H1 (cell line): ENCODE results near the gene LOXL4. TPM values are rescaled to one million over a fixed set of nuclear protein-coding genes. Genes with fewer than 3 reads are reported as not detected.

Experiments
- CTCF ChIA-PET: fragments of 300-600 bp; sonication (Branson Sonifier 250); formaldehyde crosslinking; loops from one replicate; lab custom pipeline; 2021; ENCODE audit not compliant: partially characterized antibody; lab: Charles Lee
- POLR2A ChIA-PET: fragments of 300-600 bp; sonication (Branson Sonifier 250); formaldehyde crosslinking; loops from one replicate; lab custom pipeline; 2021; ENCODE audit warnings: inconsistent platforms; ENCODE audit not compliant: partially characterized antibody; lab: Charles Lee
- DNase-seq, 2 experiments: peaks; one replicate each; pipeline versions ENCODE4 v3.0.0 to v3.0.0-alpha.2; 2010 to 2022; ENCODE audit warnings: low spot score in 2 of 2, low read depth in 1 of 2, mixed read lengths in 1 of 2
- FAIRE-seq: peaks from 2 replicates; lab custom pipeline; 2011; peaks lifted over from hg19 to GRCh38; lab: Jason Lieb, UNC
- H2AFZ ChIP-seq: 2 replicates; pipeline ENCODE4 v1.8.1; 2012; ENCODE audit warnings: low read length, inconsistent platforms
- H2AK5ac ChIP-seq: 2 replicates; pipeline ENCODE4 v1.6.1; 2013; ENCODE audit warnings: low read depth, low read length
- H2BK120ac ChIP-seq: replicated peaks from 2 replicates; pipeline ENCODE3; 2013; ENCODE audit warnings: low read depth, low read length, inconsistent platforms
- H2BK12ac ChIP-seq: 2 replicates; pipeline ENCODE4 v1.6.1; 2013; ENCODE audit warnings: low read depth, low read length
- H2BK15ac ChIP-seq: 2 replicates; pipeline ENCODE4 v1.6.1; 2013; ENCODE audit warnings: low read length
- H2BK20ac ChIP-seq: 2 replicates; pipeline ENCODE4 v1.6.1; 2013; ENCODE audit warnings: low read length
- H2BK5ac ChIP-seq: 2 replicates; pipeline ENCODE4 v1.6.1; 2013; ENCODE audit warnings: low read depth, low read length
- H3K14ac ChIP-seq: 2 replicates; pipeline ENCODE4 v1.6.1; 2013; ENCODE audit warnings: inconsistent platforms; ENCODE audit not compliant: insufficient read length
- H3K18ac ChIP-seq: 2 replicates; pipeline ENCODE4 v1.6.1; 2013; ENCODE audit warnings: low read length; ENCODE audit errors: extremely low read depth
- H3K23ac ChIP-seq: 2 replicates; pipeline ENCODE4 v1.6.1; 2013; ENCODE audit warnings: inconsistent platforms; ENCODE audit not compliant: insufficient read length
- H3K23me2 ChIP-seq: 2 replicates; pipeline ENCODE4 v1.6.1; 2013; ENCODE audit warnings: low read depth, low read length
- H3K27ac ChIP-seq: 2 replicates; pipeline ENCODE4 v1.6.1; 2011; ENCODE audit warnings: low read depth, low read length, inconsistent platforms
- H3K27me3 ChIP-seq, 4 experiments: replicated peaks in 1 of 4; 1 replicate in 1 of 4; 2 replicates in 3 of 4; pipeline versions ENCODE4 v1.6.1 to v1.8.1; 2011 to 2013; ENCODE audit warnings: low read length in 3 of 4, mild to moderate bottlenecking in 3 of 4, inconsistent platforms in 2 of 4, mixed read lengths in 2 of 4, moderate library complexity in 1 of 4; ENCODE audit not compliant: control insufficient read depth in 3 of 4, insufficient read depth in 3 of 4; ENCODE audit errors: extremely low read depth in 1 of 4
- H3K36me3 ChIP-seq, 4 experiments: 2 replicates each; pipeline versions ENCODE4 v1.6.1 to v1.8.1; 2011 to 2013; ENCODE audit warnings: mild to moderate bottlenecking in 4 of 4, low read length in 3 of 4, moderate library complexity in 2 of 4, control low read depth in 1 of 4, inconsistent platforms in 1 of 4; ENCODE audit not compliant: insufficient read depth in 4 of 4, control insufficient read depth in 2 of 4
- H3K4ac ChIP-seq: replicated peaks from 2 replicates; pipeline ENCODE3; 2013; ENCODE audit warnings: low read length, low read depth, mixed read lengths, inconsistent platforms; ENCODE audit not compliant: insufficient read length
- H3K4me1 ChIP-seq, 4 experiments: replicated peaks in 1 of 4; 1 replicate in 1 of 4; 2 replicates in 3 of 4; pipeline versions ENCODE4 v1.6.1 to v1.8.1; 2011 to 2013; ENCODE audit warnings: low read length in 3 of 4, inconsistent platforms in 2 of 4, mixed read lengths in 1 of 4; ENCODE audit not compliant: insufficient read depth in 4 of 4, control insufficient read depth in 3 of 4
- H3K4me2 ChIP-seq, 2 experiments: 2 replicates each; pipeline versions ENCODE4 v1.6.1 to v1.8.1; 2011 to 2013; ENCODE audit warnings: low read depth in 2 of 2, low read length in 2 of 2, control low read depth in 1 of 2, inconsistent platforms in 1 of 2, mild to moderate bottlenecking in 1 of 2; ENCODE audit not compliant: insufficient read depth in 1 of 2
- H3K4me3 ChIP-seq, 4 experiments: fragments of 200-600, 300-600 bp in 1 of 4; sonication (generic), shearing (Covaris generic), sonication (Bioruptor Twin) in 1 of 4; 2 replicates each; pipeline versions ENCODE4 v1.5.1 to v1.8.1; 2011 to 2016; ENCODE audit warnings: low read length in 4 of 4, low read depth in 3 of 4, control low read depth in 2 of 4, inconsistent platforms in 2 of 4, mild to moderate bottlenecking in 2 of 4, mixed read lengths in 1 of 4, moderate library complexity in 1 of 4; ENCODE audit not compliant: insufficient read depth in 2 of 4; ENCODE audit errors: extremely low read depth in 1 of 4
- H3K56ac ChIP-seq: replicated peaks from 2 replicates; pipeline ENCODE3; 2013; ENCODE audit warnings: low read depth, mild to moderate bottlenecking, mixed read lengths, low read length, inconsistent platforms; ENCODE audit not compliant: insufficient read length
- H3K79me1 ChIP-seq: 2 replicates; pipeline ENCODE4 v1.6.1; 2013; ENCODE audit warnings: low read depth, low read length, control low read depth
- H3K79me2 ChIP-seq, 2 experiments: 2 replicates each; pipeline versions ENCODE4 v1.6.1 to v1.8.1; 2012 to 2013; ENCODE audit warnings: low read length in 2 of 2, mild to moderate bottlenecking in 2 of 2, inconsistent platforms in 1 of 2; ENCODE audit not compliant: insufficient read depth in 2 of 2, control insufficient read depth in 1 of 2
- H3K9ac ChIP-seq, 4 experiments: replicated peaks in 1 of 4; 1 replicate in 1 of 4; 2 replicates in 3 of 4; pipeline versions ENCODE4 v1.6.1 to v1.8.1; 2011 to 2013; ENCODE audit warnings: low read depth in 3 of 4, low read length in 3 of 4, control low read depth in 2 of 4, mild to moderate bottlenecking in 2 of 4, moderate library complexity in 2 of 4, inconsistent platforms in 1 of 4; ENCODE audit errors: extremely low read depth in 1 of 4
- H3K9me3 ChIP-seq, 2 experiments: 2 replicates each; pipeline versions ENCODE4 v1.6.1 to v1.8.1; 2012 to 2013; ENCODE audit warnings: mild to moderate bottlenecking in 2 of 2, moderate library complexity in 2 of 2, control low read depth in 1 of 2, inconsistent platforms in 1 of 2, low read depth in 1 of 2, low read length in 1 of 2, mixed read lengths in 1 of 2; ENCODE audit not compliant: insufficient read depth in 2 of 2
- H4K20me1 ChIP-seq, 2 experiments: replicated peaks in 1 of 2; 2 replicates each; pipeline versions ENCODE3 to v1.8.1; 2011 to 2013; ENCODE audit warnings: inconsistent platforms in 2 of 2, low read length in 2 of 2, mild to moderate bottlenecking in 1 of 2; ENCODE audit not compliant: insufficient read depth in 2 of 2, control insufficient read depth in 1 of 2
- H4K5ac ChIP-seq: 2 replicates; pipeline ENCODE4 v1.6.1; 2013; ENCODE audit warnings: low read length, low read depth, mixed read lengths, inconsistent platforms; ENCODE audit not compliant: insufficient read length
- H4K8ac ChIP-seq: 2 replicates; pipeline ENCODE4 v1.8.0; 2013; ENCODE audit warnings: mild to moderate bottlenecking, moderate library complexity, low read length, inconsistent platforms; ENCODE audit not compliant: insufficient read depth; ENCODE audit errors: extremely low read depth
- H4K91ac ChIP-seq: replicated peaks from 2 replicates; pipeline ENCODE3; 2013; ENCODE audit warnings: low read length, mixed read lengths, inconsistent platforms; ENCODE audit not compliant: insufficient read length
- CREB1 ChIP-seq: IDR thresholded peaks from 2 replicates; pipeline ENCODE4 v1.6.1; 2012; ENCODE audit warnings: inconsistent platforms
- WGBS, 2 experiments: shearing (Covaris generic) in 1 of 2; methylation state at CpG; one replicate each; pipeline versions ENCODE4 v1.1.6 to v1.1.7; 2013 to 2015; ENCODE audit warnings: low lambda C conversion rate in 2 of 2, mixed read lengths in 2 of 2, inconsistent platforms in 1 of 2, low coverage in 1 of 2, missing lambda C conversion rate in 1 of 2; ENCODE audit not compliant: insufficient replicate concordance in 2 of 2, insufficient coverage in 1 of 2, insufficient read length in 1 of 2; ENCODE audit errors: extremely low coverage in 1 of 2, missing lambda C conversion rate in 1 of 2; 5-methylcytosine and 5-hydroxymethylcytosine counted together
- long read RNA-seq, 2 experiments: library from RNA in 1 of 2; library from capped mRNA in 1 of 2; stranded (forward); transcript quantifications; one replicate each; pipeline ENCODE4 v2.0.0, GENCODE V29; 2021; ENCODE audit warnings: inconsistent platforms in 1 of 2
- polyA minus RNA-seq, 3 experiments: library from RNA; depleted of rRNA, polyadenylated mRNA; stranded (reverse); fragments of >200 nt; gene quantifications; 1 replicate in 2 of 3; 2 replicates in 1 of 3; pipeline ENCODE4 v1.2.3, GENCODE V29; 2011
- polyA plus RNA-seq, 7 experiments: library from polyadenylated mRNA; depleted of rRNA in 3 of 7; stranded (reverse) in 5 of 7; unstranded in 2 of 7; fragments of >200 nt in 5 of 7; fragments of 200-250 nt in 2 of 7; gene quantifications; 1 replicate in 5 of 7; 2 replicates in 1 of 7; 4 replicates in 1 of 7; pipeline versions ENCODE4 v1.2.1 to v1.2.3, GENCODE V29; 2011 to 2013; ENCODE audit warnings: missing spikeins in 2 of 7, mixed read lengths in 2 of 7
- total RNA-seq: library from RNA; stranded (reverse); fragmentation: NEBNext Ultra II Directional; extraction: Animal tissue kit (Norgen Biotek cat#: 25700); gene quantifications from 2 replicates; pipeline ENCODE4 v1.2.1, GENCODE V29; 2021

LOXL4 gene
- total RNA-seq (0.13 and 0.42 TPM in 2 replicates), polyA plus RNA-seq (2011; rRNA removed) (0.27 and 0.42 TPM in 2 replicates), polyA minus RNA-seq (2011; rRNA and poly(A)+ RNA removed) (0.28 and 0.39 TPM in 2 replicates)
- 0.31 TPM for polyA plus RNA-seq (2011; cell fraction: cytosol; rRNA removed)
- polyA plus RNA-seq (2011; cell fraction: nucleus; rRNA removed) = 0.90 TPM
- polyA plus RNA-seq (2012, experiment 1 of 2) = 0.23 to 0.35 TPM (median 0.30 TPM) in 4 replicates
- polyA plus RNA-seq (2012, experiment 2 of 2) = 0.14 TPM
- 0.30 TPM for polyA plus RNA-seq (2013, experiment 1 of 2)
- polyA plus RNA-seq (2013, experiment 2 of 2) = 0.22 TPM
- polyA minus RNA-seq (2011; cell fraction: cytosol; rRNA and poly(A)+ RNA removed) = not detected
- polyA minus RNA-seq (2011; cell fraction: nucleus; rRNA and poly(A)+ RNA removed) = not detected
- long read RNA-seq, experiment 1 = 0 reads
- long read RNA-seq, experiment 2 = 0 reads

DNA sequence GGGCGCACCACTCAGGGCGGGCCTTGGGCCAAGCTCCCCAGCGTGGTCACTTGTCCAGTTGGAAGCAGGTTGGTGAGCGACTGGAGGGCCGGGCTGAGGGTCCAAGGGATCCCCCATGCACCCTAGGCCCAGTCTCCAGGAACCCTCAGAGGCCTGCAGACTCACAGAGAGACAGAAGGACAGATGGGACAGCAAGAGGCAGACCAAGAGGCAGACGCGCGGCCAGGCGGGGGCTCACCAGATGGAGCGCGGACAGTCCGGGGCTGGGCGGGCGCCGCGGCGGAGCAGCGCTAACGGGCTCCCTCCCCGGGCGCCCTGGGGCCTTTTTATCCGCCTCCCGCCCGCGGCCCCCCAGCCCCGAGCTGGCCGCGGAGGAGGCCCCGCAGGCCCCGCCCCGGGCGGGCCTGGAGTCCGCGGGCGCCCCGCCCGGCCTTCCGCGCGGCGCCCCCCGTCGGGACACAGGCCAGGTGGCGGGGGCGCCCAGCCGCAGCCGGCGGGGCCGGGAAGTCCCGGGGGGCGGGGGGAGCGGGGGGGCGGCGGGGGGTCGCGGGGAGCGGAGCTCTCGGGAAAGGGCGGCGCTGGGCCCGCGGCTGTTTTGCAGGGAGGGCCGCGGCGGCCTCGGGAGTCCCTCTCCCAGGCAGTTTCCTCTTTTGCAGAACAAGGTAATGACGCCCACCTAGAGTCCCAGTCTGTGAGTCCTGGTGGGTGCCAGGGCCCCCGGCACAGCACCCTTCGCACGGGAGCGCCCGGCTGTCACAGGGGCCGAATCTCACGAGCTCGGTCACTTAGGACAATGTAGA is at the start of gene LOXL4:
Gene LOXL4 (minus strand): TSS at position 301 of the 800 bp plus-strand sequence. CDS start 5,175 bp downstream, outside the sequence.
- Histone ChIP-seq H2BK5ac (no peak within 1 kb of the TSS), H3K9me3 (no peaks in the 10 kb centered on the region), H3K27me3 (peaks cover 0 to 12% (median 5%) of the 10 kb centered on the region in 4 experiments; a peak in 4 of 7 replicates), H2BK20ac (no peak within 1 kb of the TSS), H3K4me3 (peak within 1 kb of the TSS; percentile 45 to 67 (median 56)), H3K36me3 (no peaks in the 10 kb centered on the region), H4K91ac (peak within 1 kb of the TSS; percentile 48), H2AK5ac (no peak within 1 kb of the TSS), H3K79me2 (no peaks in the 10 kb centered on the region), H4K5ac (no peak within 1 kb of the TSS), H3K23me2 (peaks cover 2% of the 10 kb centered on the region; the same call in 1 of the 2 replicates), H3K4ac (no peak within 1 kb of the TSS), H3K18ac (no peak within 1 kb of the TSS; the same call in 1 of the 2 replicates), H4K20me1 (no peaks in the 10 kb centered on the region), H3K9ac (peak within 1 kb of the TSS in 1 of 4 experiments; percentile 22; a peak in 2 of 7 replicates), H3K4me1 (peaks cover 0 to 16% (median 9%) of the 10 kb centered on the region in 4 experiments; a peak in 6 of 7 replicates), H3K79me1 (no peaks in the 10 kb centered on the region), H3K4me2 (peak within 1 kb of the TSS; percentile 71 to 89), H2BK15ac (0 out of 2 replicates have a peak within 1 kb of the TSS, but pooled peaks have one; percentile 5), H2BK12ac (peak within 1 kb of the TSS; percentile 7; the same call in 1 of the 2 replicates), H3K23ac (no peak within 1 kb of the TSS), H3K14ac (no peak within 1 kb of the TSS), H3K27ac (no peak within 1 kb of the TSS), H2AFZ (peak within 1 kb of the TSS; percentile 90; the same call in 1 of the 2 replicates), H2BK120ac (no peak within 1 kb of the TSS), H3K56ac (no peak within 1 kb of the TSS), H4K8ac (no peak within 1 kb of the TSS; the same call in 1 of the 2 replicates)
- no peak for FAIRE-seq
- ChIA-PET CTCF (interaction anchor here (0.6 to 8.3 kb wide), 15 partner anchors 18 to 158 kb away, joined by 3 to 117 read pairs (median 4); no protein-coding TSS in a partner anchor), POLR2A (interaction anchor here (0.6 kb wide), 1 partner anchor 174 kb away, joined by 3 read pairs; no protein-coding TSS in a partner anchor)
- 63% methylated on average over 3 of the region's 75 CpGs; no CpG with 5 or more reads in 1 of the 2 experiments for WGBS, 2 experiments
- no peak for DNase-seq
- TF ChIP-seq CREB1 = no peak
